DOHH2 (cell line): ENCODE results near the gene POLDIP2.

Experiments used
- H3F3A ChIP-seq: fragments of 200-600 bp; sonication (generic), shearing (Covaris generic); 2 replicates; pipeline ENCODE4 v1.6.0; 2016; ENCODE audit warnings: antibody characterized with exemption, mild to moderate bottlenecking; ENCODE audit not compliant: control insufficient read depth, insufficient read depth
- H3K27ac ChIP-seq: fragments of 200-600 bp; sonication (generic); 2 replicates; pipeline ENCODE4 v1.5.1; 2014; ENCODE audit warnings: low read depth, mild to moderate bottlenecking, low read length, moderate library complexity
- H3K27me3 ChIP-seq: fragments of 200-600 bp; sonication (generic); 2 replicates; pipeline ENCODE4 v1.6.1; 2014; ENCODE audit warnings: mild to moderate bottlenecking, low read length, mixed read lengths; ENCODE audit not compliant: control insufficient read depth
- H3K36me3 ChIP-seq: fragments of 200-600 bp; sonication (generic); 2 replicates; pipeline ENCODE4 v1.6.1; 2014; ENCODE audit warnings: mild to moderate bottlenecking, low read length, moderate library complexity, mixed read lengths; ENCODE audit not compliant: control insufficient read depth
- H3K4me1 ChIP-seq: fragments of 200-600 bp; sonication (generic); 2 replicates; pipeline ENCODE4 v1.6.1; 2014; ENCODE audit warnings: mild to moderate bottlenecking, low read length, mixed read lengths; ENCODE audit not compliant: control insufficient read depth
- H3K4me2 ChIP-seq: fragments of 200-600 bp; sonication (generic); 2 replicates; pipeline ENCODE4 v1.6.0; 2014; ENCODE audit warnings: mild to moderate bottlenecking, low read length, moderate library complexity
- H3K4me3 ChIP-seq: fragments of 200-600 bp; sonication (generic); 2 replicates; pipeline ENCODE4 v1.5.1; 2014; ENCODE audit warnings: mild to moderate bottlenecking, low read length, mixed read lengths
- H3K79me2 ChIP-seq: fragments of 200-600 bp; sonication (generic); 2 replicates; pipeline ENCODE4 v1.6.1; 2014; ENCODE audit warnings: mild to moderate bottlenecking, low read length, mixed read lengths; ENCODE audit not compliant: control insufficient read depth
- H3K9me2 ChIP-seq: fragments of 200-600 bp; sonication (generic); replicated peaks from 2 replicates; pipeline ENCODE4 v1.6.1; 2014; ENCODE audit warnings: mild to moderate bottlenecking, low read length, mixed read lengths; ENCODE audit not compliant: control insufficient read depth
- H3K9me3 ChIP-seq: fragments of 200-600 bp; sonication (generic); 2 replicates; pipeline ENCODE4 v1.6.1; 2014; ENCODE audit warnings: antibody characterized with exemption, low read length, mixed read lengths; ENCODE audit not compliant: control insufficient read depth, insufficient read depth
- H4K20me1 ChIP-seq: fragments of 200-600 bp; sonication (generic); 2 replicates; pipeline ENCODE4 v1.6.0; 2014; ENCODE audit warnings: low read depth, mild to moderate bottlenecking, antibody characterized with exemption, low read length, moderate library complexity; ENCODE audit not compliant: control insufficient read depth, insufficient read depth
- CTCF ChIP-seq: fragments of 200-600 bp; sonication (generic); IDR thresholded peaks from one replicate; pipeline ENCODE4 v1.5.1; 2014; ENCODE audit warnings: antibody characterized with exemption, mild to moderate bottlenecking, low read depth, low read length; ENCODE audit not compliant: poor library complexity, severe bottlenecking
- EZH2phosphoT487 ChIP-seq: fragments of 200-600 bp; sonication (generic); IDR thresholded peaks from 2 replicates; pipeline ENCODE4 v1.6.1; 2017; ENCODE audit warnings: borderline replicate concordance, mild to moderate bottlenecking, antibody characterized with exemption, low read length, moderate library complexity, mixed read lengths

Gene POLDIP2

GRCh38 chr17:28363776-28364650 is 6.7 kb upstream of the POLDIP2 start:
- peaks cover 36% of the 10 kb centered on the region for H3K36me3 ChIP-seq
- H3K27ac ChIP-seq = no peak overlapping the region
- H3K27me3 ChIP-seq = no peaks in the 10 kb centered on the region
- peaks cover 2% of the 10 kb centered on the region for H3K79me2 ChIP-seq
- H3F3A ChIP-seq = no peaks in the 10 kb centered on the region
- no peak overlapping the region for H3K4me3 ChIP-seq
- no peaks in the 10 kb centered on the region for H3K9me2 ChIP-seq
- H3K4me2 ChIP-seq = no peak overlapping the region
- no peaks in the 10 kb centered on the region for H3K4me1 ChIP-seq
- H4K20me1 ChIP-seq = no peaks in the 10 kb centered on the region
- no peaks in the 10 kb centered on the region for H3K9me3 ChIP-seq
- TF ChIP-seq CTCF (no peak), EZH2phosphoT487 (no peak)

GRCh38 chr17:28363186-28363585 is 5.9 kb upstream of the POLDIP2 start:
- Histone ChIP-seq H3K4me1 (peaks cover 7% of the 10 kb centered on the region), H3F3A (no peaks in the 10 kb centered on the region), H3K9me3 (no peaks in the 10 kb centered on the region), H4K20me1 (no peaks in the 10 kb centered on the region), H3K9me2 (no peaks in the 10 kb centered on the region), H3K36me3 (peaks cover 41% of the 10 kb centered on the region), H3K4me2 (no peak overlapping the region), H3K79me2 (peaks cover 10% of the 10 kb centered on the region), H3K27me3 (no peaks in the 10 kb centered on the region), H3K4me3 (no peak overlapping the region), H3K27ac (no peak overlapping the region)
- TF ChIP-seq EZH2phosphoT487 (no peak), CTCF (no peak)

GRCh38 chr17:28357901-28358197 is 522 bp upstream of the POLDIP2 start:
- peaks cover 19% of the 10 kb centered on the region for H3K4me1 ChIP-seq
- H3K4me3 ChIP-seq = peak overlapping the region; percentile 93
- peaks cover 43% of the 10 kb centered on the region for H3K79me2 ChIP-seq
- H3K4me2 ChIP-seq = peak overlapping the region; percentile 79
- no peaks in the 10 kb centered on the region for H3K27me3 ChIP-seq
- H3F3A ChIP-seq = no peaks in the 10 kb centered on the region
- H3K9me2 ChIP-seq = no peaks in the 10 kb centered on the region
- H3K9me3 ChIP-seq = no peaks in the 10 kb centered on the region
- TF ChIP-seq CTCF (no peak), EZH2phosphoT487 (no peak)
- H3K27ac ChIP-seq = no peak overlapping the region
- H3K36me3 ChIP-seq = peaks cover 66% of the 10 kb centered on the region
- no peaks in the 10 kb centered on the region for H4K20me1 ChIP-seq
